Measurements from ENCODE around the gene MGAT5.
"Not testable (repeated sequence)": the region's sequence is repeated elsewhere in the genome, so short reads cannot be mapped to it uniquely, and the experiment has no call there.

Gene MGAT5

GRCh38 chr2:134462791-134463698 lies 209.2 kb downstream of the MGAT5 start:
- DNase-seq (ENCODE audit: low spot score) (no peak), FAIRE-seq (no peak)

DNA sequence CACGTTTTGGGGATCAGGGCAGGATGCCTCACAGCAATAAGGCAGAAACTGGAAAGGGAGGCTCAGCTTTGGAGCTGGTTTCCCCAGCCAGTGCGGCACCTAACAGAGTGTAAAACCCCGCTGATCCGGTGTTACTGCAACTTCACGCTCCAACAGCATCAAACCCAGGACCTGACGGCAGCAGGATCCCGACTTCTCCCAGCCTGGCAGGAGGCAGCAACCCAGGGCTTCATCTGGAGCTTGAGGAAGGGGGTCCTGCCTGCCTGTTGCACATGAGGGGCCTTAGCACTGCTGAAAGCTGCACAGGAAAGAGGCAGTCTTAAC lies 209.8 kb downstream of the MGAT5 start:
- DNase-seq (ENCODE audit: low spot score), result no peak

GRCh38 chr2:134465228-134466105 lies 211.6 kb downstream of the MGAT5 start:
- DNase-seq (ENCODE audit: low spot score), result no peak
- FAIRE-seq, result no peak

More for the DNA sequence above, 209.8 kb downstream of the MGAT5 start:
- FAIRE-seq, result no peak

- DNase-seq (ENCODE audit: low spot score) (peak; percentile 55), FAIRE-seq (peak; percentile 37)
Measured at GRCh38 chr2:134466141-134466540, 212.3 kb downstream of the MGAT5 start.

DNA sequence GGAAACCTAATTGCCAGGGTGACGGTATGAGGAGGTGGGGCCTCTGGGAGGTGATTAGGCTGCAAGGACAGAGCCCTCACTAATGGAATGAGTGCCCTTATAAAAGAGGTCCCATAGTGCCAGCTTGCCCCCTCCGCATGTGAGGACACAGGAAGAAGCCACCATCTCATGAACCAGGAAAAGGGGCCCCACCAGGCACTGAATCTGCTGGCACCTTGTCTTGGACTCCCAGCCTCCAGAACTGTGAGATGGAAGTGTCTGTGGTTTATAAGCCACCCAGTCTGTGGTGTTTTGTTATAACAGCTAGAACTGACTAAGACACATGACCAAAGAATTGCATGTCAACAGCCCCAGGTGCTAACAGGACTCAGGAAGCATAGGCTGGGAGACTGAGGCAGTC lies 214.3 kb downstream of the MGAT5 start:
- DNase-seq (ENCODE audit: low spot score) (no peak), FAIRE-seq (no peak)

- FAIRE-seq (no peak), DNase-seq (ENCODE audit: low spot score) (no peak)
Measured at GRCh38 chr2:134468776-134469175, 214.9 kb downstream of the MGAT5 start.

GRCh38 chr2:134469516-134470115 lies 215.7 kb downstream of the MGAT5 start:
- DNase-seq (ENCODE audit: low spot score), result no peak
- no peak for FAIRE-seq

DNA sequence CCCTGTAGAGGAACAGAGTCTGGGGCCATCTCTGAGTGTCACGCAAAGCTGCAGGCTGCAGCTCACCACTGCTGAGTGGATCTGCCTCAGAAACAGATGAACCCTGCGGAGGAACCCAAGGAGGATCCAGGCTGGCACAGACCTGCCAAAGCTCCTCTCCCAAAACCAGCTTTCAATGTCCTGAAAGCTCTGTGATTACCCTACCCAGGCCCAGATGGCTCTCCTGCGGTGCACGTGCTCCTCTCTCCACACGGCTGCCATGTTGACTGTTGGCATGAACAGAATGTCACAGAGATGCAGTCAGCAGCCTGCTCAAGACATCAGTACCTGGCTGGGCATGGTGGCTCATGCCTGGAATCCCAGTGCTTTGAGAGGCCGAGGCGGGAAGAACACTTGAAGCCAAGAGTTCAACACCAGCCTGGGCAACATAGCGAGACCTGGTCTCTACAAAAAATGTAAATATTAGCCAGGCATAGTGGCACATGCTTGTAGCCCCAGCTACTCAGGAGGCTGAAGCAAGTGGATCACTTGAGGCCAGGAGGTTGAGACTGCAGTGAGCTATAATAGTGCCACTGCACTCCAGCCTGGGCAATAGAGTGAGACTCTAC lies 216.8 kb downstream of the MGAT5 start:
- DNase-seq (ENCODE audit: low spot score) (no peak), FAIRE-seq (no peak)

GRCh38 chr2:134476982-134477381 lies 223.1 kb downstream of the MGAT5 start:
- DNase-seq (ENCODE audit: low spot score); FAIRE-seq: not testable (repeated sequence)

- FAIRE-seq (no peak), DNase-seq (ENCODE audit: low spot score) (no peak)
Measured at GRCh38 chr2:134479696-134480330, 225.9 kb downstream of the MGAT5 start.

DNA sequence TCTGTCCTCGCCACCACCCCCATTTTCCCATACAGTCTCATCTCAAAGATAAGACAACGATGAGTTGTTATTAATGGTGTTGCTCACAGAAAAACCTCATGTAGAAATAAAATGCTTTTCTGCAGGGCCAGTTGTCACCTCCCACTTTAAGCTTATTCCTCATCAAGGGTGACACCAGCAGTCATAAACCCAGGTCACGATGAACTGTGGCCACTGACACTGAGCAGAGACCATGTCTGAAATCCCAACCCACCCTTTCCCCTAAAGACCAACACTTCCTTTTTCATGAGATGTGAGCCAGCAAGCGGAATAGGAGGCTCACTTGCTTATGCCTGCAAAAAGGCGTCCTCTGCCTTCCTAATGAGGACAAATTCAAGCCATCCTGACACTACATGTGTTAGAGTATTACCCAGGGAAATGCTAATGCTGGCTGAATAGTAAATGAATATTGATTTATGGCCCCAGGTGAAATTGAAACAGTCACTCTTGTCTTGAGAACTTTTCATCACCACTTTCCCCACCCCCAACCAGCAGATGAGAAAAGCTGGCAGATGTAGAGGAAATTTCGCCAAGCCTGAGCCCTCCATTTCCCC lies 228.4 kb downstream of the MGAT5 start:
- DNase-seq (ENCODE audit: low spot score) (no peak), FAIRE-seq (no peak)

DNA sequence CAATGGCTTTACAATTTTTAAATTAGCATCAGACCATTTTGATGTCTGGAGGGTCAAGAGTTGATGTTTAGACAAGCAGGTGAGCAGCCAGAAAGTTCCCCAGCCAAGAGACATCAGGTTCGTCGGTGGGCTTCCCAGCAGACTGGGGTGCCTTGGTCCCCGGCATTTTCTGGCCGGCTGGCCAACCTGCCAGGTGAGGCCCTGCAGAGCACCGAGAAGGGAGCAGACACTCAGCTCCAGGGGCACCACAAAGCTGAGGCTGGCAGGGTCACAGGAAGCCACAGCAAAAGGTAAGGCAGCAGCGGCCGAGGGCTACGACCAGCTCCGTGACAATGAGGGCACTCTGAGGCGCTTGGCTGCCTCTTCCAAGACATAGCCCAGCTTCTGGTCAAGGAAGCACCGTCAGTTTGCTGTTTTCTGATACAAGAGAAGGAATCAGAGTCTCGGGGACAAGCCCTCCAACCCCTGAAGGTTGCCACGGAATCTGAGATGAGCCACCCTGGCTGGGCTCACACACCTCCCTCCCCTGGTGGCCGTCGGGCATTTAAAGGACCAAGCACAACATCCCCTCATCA lies 229.0 kb downstream of the MGAT5 start:
- FAIRE-seq (no peak), DNase-seq (ENCODE audit: low spot score) (no peak)

DNA sequence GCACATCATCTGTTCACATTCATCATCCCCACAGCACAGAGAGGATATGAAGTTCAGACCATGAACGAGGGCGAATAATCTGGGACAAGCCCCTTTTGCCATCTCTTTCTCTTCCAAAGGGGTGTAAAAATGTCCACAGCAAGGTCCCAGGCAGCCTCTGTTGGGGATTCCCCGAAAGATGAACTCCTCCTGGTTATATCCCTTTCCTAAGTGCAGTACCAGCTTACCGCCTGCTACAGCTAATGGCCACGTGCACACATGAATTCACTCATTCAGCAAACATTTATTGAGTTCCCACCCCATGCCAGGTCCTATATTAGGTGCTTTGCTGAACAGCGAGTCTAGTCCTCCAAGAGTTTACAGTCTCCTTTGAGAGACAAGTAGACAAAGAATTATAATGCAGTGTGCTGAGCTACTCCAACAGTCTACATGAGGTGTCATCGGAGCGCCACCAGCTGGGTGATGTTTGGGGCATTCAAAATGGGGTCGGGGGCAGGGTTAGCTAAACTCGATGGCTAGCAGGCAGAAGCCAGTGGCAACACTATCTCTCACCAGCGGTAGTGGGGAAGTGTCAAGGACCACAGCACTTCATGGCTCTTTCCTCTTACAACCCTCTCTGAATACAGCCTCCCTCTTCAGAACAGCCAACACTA lies 236.0 kb downstream of the MGAT5 start:
- FAIRE-seq (no peak), DNase-seq (ENCODE audit: low spot score) (no peak)

GRCh38 chr2:134490559-134490958 lies 236.7 kb downstream of the MGAT5 start:
- no peak for FAIRE-seq

DNA sequence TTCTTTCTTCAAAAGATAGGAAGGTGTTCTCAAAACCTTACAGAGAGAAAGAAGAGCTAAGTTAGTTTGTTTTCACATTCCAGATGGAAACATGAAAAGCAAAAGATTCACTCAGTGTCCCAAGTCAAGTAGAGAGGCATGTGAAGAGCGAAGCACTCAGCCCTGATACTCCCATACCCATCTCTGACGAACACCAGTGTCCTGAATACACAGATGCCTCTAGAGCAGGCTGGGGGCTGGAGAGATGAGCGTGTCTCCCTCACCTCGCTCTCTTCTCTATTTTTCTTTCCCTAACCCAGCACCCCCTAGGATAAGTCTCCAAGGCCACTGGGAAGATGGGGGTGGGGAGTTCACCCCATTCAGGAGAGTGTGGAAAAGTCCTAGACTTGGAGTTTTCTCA lies 237.2 kb downstream of the MGAT5 start:
- FAIRE-seq (no peak), DNase-seq (ENCODE audit: low spot score) (no peak)

More at GRCh38 chr2:134490559-134490958, 236.7 kb downstream of the MGAT5 start:
- no peak for DNase-seq (ENCODE audit: low spot score)

GRCh38 chr2:134491771-134492441 lies 238.0 kb downstream of the MGAT5 start:
- FAIRE-seq (peak; percentile 35), DNase-seq (ENCODE audit: low spot score) (peak; percentile 43)

GRCh38 chr2:134493797-134494196 lies 239.9 kb downstream of the MGAT5 start:
- DNase-seq (ENCODE audit: low spot score) (no peak), FAIRE-seq (no peak)

DNA sequence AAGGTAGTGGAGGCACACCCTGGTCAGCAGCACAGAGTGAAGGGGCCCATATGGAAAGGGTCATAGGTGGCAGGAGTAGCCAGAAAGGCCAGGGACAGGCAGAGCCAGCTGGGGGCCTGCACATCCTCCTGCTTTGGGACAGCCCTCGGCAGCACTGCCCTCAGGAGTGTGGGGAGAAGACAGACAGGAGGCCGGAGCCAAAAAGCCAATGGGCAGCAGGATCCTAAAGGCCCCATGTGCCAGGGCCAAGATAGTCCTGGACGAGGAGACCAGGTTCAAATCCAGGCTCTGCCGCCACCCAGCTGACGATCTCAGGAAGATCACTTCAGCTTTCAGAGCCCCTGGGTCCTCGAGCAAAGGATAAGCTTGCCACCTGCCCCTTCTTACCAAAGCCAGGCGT lies 244.8 kb downstream of the MGAT5 start:
- DNase-seq (ENCODE audit: low spot score), result no peak
- FAIRE-seq, result no peak

DNA sequence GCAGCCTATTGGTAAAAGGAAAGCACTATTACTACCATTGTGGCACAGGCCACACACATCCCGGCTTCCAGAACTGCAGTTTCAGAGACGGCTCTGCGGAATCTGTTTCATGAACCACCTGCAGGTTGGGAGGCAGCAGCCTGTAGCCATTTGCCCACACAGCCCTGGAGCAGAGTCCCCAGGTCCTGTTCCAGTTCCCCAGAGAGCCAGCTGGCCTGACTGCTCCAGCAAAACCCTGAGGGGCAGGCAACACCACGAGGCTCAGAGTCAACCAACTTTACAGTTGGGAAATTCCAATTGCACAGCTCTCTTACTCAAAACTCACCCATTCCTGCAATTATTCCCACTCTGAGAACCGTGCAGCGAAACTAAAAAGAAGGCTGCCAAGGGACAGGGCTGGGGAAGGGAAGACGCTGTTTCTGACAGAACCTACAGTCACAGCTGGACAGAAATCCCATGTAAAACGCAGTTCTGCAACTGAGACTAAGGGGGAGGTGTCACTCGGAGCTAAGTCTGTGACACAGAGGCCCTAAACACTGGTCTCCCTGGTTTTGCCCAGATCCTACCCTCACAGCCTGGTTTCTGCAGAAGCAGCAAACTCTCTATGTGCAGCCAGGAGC lies 245.5 kb downstream of the MGAT5 start:
- FAIRE-seq (no peak), DNase-seq (ENCODE audit: low spot score) (no peak)
